Panc1 (cell line): Measurements from ENCODE around the gene PPP1R3E.

Experiments used
- POLR2AphosphoS5 ChIP-seq: IDR thresholded peaks from 2 replicates; pipeline ENCODE4 v1.6.1; 2012; ENCODE audit warnings: mild to moderate bottlenecking, low read depth, low read length, moderate library complexity
- SIN3A ChIP-seq: IDR thresholded peaks from 2 replicates; pipeline ENCODE4 v1.6.1; 2012; ENCODE audit warnings: low read depth, mild to moderate bottlenecking, low read length, moderate library complexity, borderline replicate concordance; ENCODE audit not compliant: insufficient read depth
- TCF7L2 ChIP-seq: IDR thresholded peaks from 2 replicates; pipeline ENCODE4 v1.6.1; 2011; ENCODE audit warnings: mild to moderate bottlenecking, low read depth, low read length, inconsistent platforms
- TF ChIP-seq, protein P1 (sequence below): fragments of 450-650 bp; IDR thresholded peaks from 2 replicates; pipeline ENCODE4 v1.5.1; 2017; ENCODE audit warnings: mild to moderate bottlenecking
- TF ChIP-seq, protein P2 (sequence below), 2 experiments: IDR thresholded peaks; 2 replicates each; pipeline ENCODE4 v1.6.1; 2011 to 2012; ENCODE audit warnings: low read depth in 2 of 2, control low read depth in 1 of 2, low read length in 1 of 2, mild to moderate bottlenecking in 1 of 2, moderate library complexity in 1 of 2; ENCODE audit not compliant: insufficient read depth in 1 of 2

DNA sequence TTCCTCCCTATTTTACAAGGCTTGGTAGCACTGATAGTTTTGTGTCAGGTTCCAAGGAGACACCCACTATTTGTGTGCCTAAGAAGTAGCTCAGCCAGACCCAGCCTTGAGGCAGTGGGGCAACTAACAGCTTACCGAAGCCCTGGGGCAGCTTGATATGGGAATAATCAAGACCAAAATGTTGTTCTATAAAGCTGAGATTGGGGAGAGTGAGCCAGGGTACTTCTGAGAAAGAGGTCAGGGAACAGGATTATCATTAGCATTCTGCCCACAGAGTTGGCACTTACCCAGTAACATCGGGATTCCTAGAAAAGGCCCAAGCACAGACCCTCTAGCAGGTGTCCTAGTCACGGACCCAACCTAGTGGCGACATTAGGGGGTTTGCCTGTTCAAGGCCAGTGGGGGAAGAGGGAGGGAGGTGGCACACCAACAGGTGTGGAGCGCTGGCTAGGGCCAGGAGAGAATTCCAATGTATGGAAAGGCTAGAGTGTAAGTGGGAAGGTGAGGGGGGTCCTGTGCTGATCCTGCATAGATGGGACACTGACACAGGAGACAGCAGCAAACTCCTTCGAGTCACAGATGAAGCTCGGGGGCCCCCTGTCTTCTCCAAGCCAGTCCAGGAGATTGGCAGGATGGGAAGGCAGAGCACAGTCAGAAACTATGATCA lies 4.9 kb downstream of the PPP1R3E start:
- TF ChIP-seq, protein P1, sequence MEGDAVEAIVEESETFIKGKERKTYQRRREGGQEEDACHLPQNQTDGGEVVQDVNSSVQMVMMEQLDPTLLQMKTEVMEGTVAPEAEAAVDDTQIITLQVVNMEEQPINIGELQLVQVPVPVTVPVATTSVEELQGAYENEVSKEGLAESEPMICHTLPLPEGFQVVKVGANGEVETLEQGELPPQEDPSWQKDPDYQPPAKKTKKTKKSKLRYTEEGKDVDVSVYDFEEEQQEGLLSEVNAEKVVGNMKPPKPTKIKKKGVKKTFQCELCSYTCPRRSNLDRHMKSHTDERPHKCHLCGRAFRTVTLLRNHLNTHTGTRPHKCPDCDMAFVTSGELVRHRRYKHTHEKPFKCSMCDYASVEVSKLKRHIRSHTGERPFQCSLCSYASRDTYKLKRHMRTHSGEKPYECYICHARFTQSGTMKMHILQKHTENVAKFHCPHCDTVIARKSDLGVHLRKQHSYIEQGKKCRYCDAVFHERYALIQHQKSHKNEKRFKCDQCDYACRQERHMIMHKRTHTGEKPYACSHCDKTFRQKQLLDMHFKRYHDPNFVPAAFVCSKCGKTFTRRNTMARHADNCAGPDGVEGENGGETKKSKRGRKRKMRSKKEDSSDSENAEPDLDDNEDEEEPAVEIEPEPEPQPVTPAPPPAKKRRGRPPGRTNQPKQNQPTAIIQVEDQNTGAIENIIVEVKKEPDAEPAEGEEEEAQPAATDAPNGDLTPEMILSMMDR, result no peak
- TF ChIP-seq POLR2AphosphoS5 (no peak), SIN3A (no peak), TCF7L2 (no peak)
- TF ChIP-seq, protein P2, sequence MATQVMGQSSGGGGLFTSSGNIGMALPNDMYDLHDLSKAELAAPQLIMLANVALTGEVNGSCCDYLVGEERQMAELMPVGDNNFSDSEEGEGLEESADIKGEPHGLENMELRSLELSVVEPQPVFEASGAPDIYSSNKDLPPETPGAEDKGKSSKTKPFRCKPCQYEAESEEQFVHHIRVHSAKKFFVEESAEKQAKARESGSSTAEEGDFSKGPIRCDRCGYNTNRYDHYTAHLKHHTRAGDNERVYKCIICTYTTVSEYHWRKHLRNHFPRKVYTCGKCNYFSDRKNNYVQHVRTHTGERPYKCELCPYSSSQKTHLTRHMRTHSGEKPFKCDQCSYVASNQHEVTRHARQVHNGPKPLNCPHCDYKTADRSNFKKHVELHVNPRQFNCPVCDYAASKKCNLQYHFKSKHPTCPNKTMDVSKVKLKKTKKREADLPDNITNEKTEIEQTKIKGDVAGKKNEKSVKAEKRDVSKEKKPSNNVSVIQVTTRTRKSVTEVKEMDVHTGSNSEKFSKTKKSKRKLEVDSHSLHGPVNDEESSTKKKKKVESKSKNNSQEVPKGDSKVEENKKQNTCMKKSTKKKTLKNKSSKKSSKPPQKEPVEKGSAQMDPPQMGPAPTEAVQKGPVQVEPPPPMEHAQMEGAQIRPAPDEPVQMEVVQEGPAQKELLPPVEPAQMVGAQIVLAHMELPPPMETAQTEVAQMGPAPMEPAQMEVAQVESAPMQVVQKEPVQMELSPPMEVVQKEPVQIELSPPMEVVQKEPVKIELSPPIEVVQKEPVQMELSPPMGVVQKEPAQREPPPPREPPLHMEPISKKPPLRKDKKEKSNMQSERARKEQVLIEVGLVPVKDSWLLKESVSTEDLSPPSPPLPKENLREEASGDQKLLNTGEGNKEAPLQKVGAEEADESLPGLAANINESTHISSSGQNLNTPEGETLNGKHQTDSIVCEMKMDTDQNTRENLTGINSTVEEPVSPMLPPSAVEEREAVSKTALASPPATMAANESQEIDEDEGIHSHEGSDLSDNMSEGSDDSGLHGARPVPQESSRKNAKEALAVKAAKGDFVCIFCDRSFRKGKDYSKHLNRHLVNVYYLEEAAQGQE (IDR thresholded peaks at IDR 0.05; ENCODE audit: insufficient read depth in 1 of 2, low read depth in 2 of 2, low read length in 1 of 2), result no peak
